ENCODE data around the gene COL16A1.

- no peak for TF ChIP-seq POLR2A (IDR thresholded peaks at IDR 0.05)
- TF ChIP-seq CTCF (IDR thresholded peaks at IDR 0.05): no peak
- TF ChIP-seq POLR2AphosphoS5 (IDR thresholded peaks at IDR 0.05): no peak
- no peak for TF ChIP-seq EP300 (IDR thresholded peaks at IDR 0.05)
Observed at GRCh38 chr1:31751822-31752241, 48.0 kb upstream of the COL16A1 start.
